Transverse colon (tissue), 4 donors: ENCODE data around the gene OR2L2. TPM values are rescaled to one million over a fixed set of nuclear protein-coding genes. Genes with fewer than 3 reads are reported as not detected.

Experiments
- DNase-seq: peaks from one replicate; pipeline ENCODE4 v3.0.0-alpha.2; 2019
- H3K27ac ChIP-seq, 4 donors: fragments of 200-600 bp; sonication (generic); 2 replicates each; pipeline ENCODE4 v1.5.1; 2016 to 2018; ENCODE audit warnings: inconsistent platforms in 4 of 4
- H3K27me3 ChIP-seq: fragments of 200-600 bp; sonication (generic); 2 replicates; pipeline ENCODE4 v1.5.1; 2017; ENCODE audit warnings: inconsistent platforms
- H3K36me3 ChIP-seq, 4 donors: fragments of 200-600 bp; sonication (generic); 2 replicates each; pipeline ENCODE4 v1.5.1; 2017 to 2019; ENCODE audit warnings: inconsistent platforms in 4 of 4
- H3K4me1 ChIP-seq, 4 donors: fragments of 200-600 bp; sonication (generic); 2 replicates each; pipeline ENCODE4 v1.5.1; 2017 to 2020; ENCODE audit warnings: inconsistent platforms in 4 of 4
- H3K4me3 ChIP-seq, 4 donors: fragments of 200-600 bp; sonication (generic); 1 replicate in 1 of 4; 2 replicates in 3 of 4; pipeline versions ENCODE4 v1.5.1 to v1.6.1; 2017 to 2019; ENCODE audit warnings: inconsistent platforms in 4 of 4
- H3K9me3 ChIP-seq, 2 donors: fragments of 200-600 bp; sonication (generic); 2 replicates each; pipeline ENCODE4 v1.5.1; 2017 to 2019; ENCODE audit warnings: inconsistent platforms in 2 of 2
- EP300 ChIP-seq: sonication (generic); formaldehyde crosslinking; IDR thresholded peaks from one replicate; pipeline ENCODE4 v1.6.1; 2017; ENCODE audit warnings: antibody characterized with exemption, low read depth
- POLR2A ChIP-seq: fragments of 450-650 bp; IDR thresholded peaks from one replicate; pipeline ENCODE4 v1.6.1; 2016; ENCODE audit warnings: antibody characterized with exemption, mild to moderate bottlenecking, moderate library complexity
- POLR2AphosphoS5 ChIP-seq, 3 donors: sonication (generic); formaldehyde crosslinking; IDR thresholded peaks; one replicate each; pipeline ENCODE4 v1.6.1; 2016; ENCODE audit warnings: antibody characterized with exemption in 3 of 3
- WGBS, 2 donors: methylation state at CpG; one replicate each; pipeline ENCODE4 v1.1.5; 2018; ENCODE audit warnings: low coverage in 1 of 2; 5-methylcytosine and 5-hydroxymethylcytosine counted together
- in situ Hi-C, 4 donors: fragments of 200-750 bp; cut with MboI; loops; one replicate each; pipeline versions ENCODE4 v1.15.0 to v1.15.1; 2017; ENCODE audit warnings: low sequenced_read_pairs in 3 of 4, low pct_ligation_motif_present in 1 of 4, low pct_unique_long_range_greater_than_20kb in 1 of 4
- intact Hi-C: fragments of 100-400 bp; cut with DNase I; formaldehyde crosslinking; loops from one replicate; pipeline ENCODE4 v1.15.1; 2023; ENCODE audit warnings: low total_unique reads
- total RNA-seq, 4 donors: library from RNA; depleted of rRNA; stranded (reverse); fragments of >200 nt; gene quantifications; one replicate each; pipeline ENCODE4 v1.1.0, GENCODE V29; 2016
- TF ChIP-seq, protein P1 (sequence below), 5 experiments: fragments of 200-600 bp in 3 of 5; fragments of 450-650 bp in 2 of 5; sonication (generic) in 3 of 5; IDR thresholded peaks; 1 replicate in 2 of 5; 2 replicates in 3 of 5; pipeline ENCODE4 v1.5.1; 2016 to 2017; ENCODE audit warnings: antibody characterized with exemption in 5 of 5, inconsistent platforms in 3 of 5, mild to moderate bottlenecking in 2 of 5, moderate library complexity in 1 of 5

OR2L2 gene
- total RNA-seq, 4 donors from 2014 or later = 0.16 to 1.5 TPM; not detected in 2

DNA sequence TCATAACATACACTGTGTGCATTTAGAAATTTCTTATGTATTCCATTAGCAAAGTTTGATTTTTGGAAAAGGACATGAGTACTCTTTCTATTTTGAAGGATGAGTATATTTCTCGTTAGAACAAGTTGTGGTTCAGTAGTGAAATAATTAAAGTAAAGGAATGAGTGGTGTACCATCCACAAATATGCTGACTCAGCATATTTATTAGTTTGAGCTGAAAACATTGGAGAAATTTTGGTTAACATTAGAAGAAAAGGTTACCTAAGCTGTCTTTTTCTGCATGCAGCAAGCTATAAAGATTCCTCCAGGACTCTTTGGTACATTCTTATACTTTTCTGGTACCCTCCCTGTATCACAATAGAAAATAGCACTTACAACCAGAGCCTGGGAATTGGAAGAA is 22.1 kb upstream of the OR2L2 start:
- no peak overlapping the region for H3K27ac ChIP-seq
- H3K36me3 ChIP-seq = no peaks in the 10 kb centered on the region
- TF ChIP-seq POLR2A = no peak
- TF ChIP-seq, protein P1, sequence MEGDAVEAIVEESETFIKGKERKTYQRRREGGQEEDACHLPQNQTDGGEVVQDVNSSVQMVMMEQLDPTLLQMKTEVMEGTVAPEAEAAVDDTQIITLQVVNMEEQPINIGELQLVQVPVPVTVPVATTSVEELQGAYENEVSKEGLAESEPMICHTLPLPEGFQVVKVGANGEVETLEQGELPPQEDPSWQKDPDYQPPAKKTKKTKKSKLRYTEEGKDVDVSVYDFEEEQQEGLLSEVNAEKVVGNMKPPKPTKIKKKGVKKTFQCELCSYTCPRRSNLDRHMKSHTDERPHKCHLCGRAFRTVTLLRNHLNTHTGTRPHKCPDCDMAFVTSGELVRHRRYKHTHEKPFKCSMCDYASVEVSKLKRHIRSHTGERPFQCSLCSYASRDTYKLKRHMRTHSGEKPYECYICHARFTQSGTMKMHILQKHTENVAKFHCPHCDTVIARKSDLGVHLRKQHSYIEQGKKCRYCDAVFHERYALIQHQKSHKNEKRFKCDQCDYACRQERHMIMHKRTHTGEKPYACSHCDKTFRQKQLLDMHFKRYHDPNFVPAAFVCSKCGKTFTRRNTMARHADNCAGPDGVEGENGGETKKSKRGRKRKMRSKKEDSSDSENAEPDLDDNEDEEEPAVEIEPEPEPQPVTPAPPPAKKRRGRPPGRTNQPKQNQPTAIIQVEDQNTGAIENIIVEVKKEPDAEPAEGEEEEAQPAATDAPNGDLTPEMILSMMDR (IDR thresholded peaks at IDR 0.05) = no peak
- no peak for TF ChIP-seq EP300
- no peak for TF ChIP-seq POLR2AphosphoS5 (IDR thresholded peaks at IDR 0.05)
- no peak for DNase-seq
- H3K4me3 ChIP-seq = no peak overlapping the region
- no peaks in the 10 kb centered on the region for H3K27me3 ChIP-seq
- peaks cover 12 to 20% of the 10 kb centered on the region in 2 donors for H3K9me3 ChIP-seq
- WGBS, 2 donors = 33 to 48% methylated on average over 1 of the region's 1 CpG
- intact Hi-C loops (no loop called here), in situ Hi-C loops (no loop called here)
- no peaks in the 10 kb centered on the region for H3K4me1 ChIP-seq

DNA sequence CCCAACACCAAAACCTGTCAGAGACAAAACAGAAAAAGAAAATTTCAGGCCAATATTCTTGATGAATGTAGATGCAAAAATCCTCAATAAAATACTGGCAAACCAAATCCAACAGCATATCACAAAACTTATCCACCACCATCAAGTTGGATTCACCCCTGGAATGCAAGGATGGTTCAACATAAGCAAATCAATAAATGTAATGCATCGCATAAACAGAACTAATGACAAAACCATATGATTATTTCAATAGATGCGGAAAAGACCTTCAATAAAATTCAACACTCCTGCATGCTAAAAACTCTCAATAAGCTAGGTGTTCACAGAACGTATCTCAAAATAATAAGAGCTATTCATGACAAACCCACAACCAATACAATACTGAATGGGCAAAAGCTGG is 20.2 kb upstream of the OR2L2 start:
- in situ Hi-C loops (no loop called here), intact Hi-C loops (loop anchor here (5.0 kb wide), 1 partner anchor 783 kb away; no protein-coding TSS in a partner anchor)
- WGBS, 2 donors = 79% methylated on average over 3 of the region's 3 CpGs
- Histone ChIP-seq H3K27ac (no peak overlapping the region), H3K27me3 (no peaks in the 10 kb centered on the region), H3K4me3 (no peak overlapping the region), H3K9me3 (peaks cover 12 to 20% of the 10 kb centered on the region in 2 donors), H3K4me1 (no peaks in the 10 kb centered on the region), H3K36me3 (no peaks in the 10 kb centered on the region)
- no peak for DNase-seq
- TF ChIP-seq, protein P1 (IDR thresholded peaks at IDR 0.05) = no peak
- TF ChIP-seq POLR2AphosphoS5 (IDR thresholded peaks at IDR 0.05) = no peak
- TF ChIP-seq POLR2A = no peak
- TF ChIP-seq EP300 = no peak

DNA sequence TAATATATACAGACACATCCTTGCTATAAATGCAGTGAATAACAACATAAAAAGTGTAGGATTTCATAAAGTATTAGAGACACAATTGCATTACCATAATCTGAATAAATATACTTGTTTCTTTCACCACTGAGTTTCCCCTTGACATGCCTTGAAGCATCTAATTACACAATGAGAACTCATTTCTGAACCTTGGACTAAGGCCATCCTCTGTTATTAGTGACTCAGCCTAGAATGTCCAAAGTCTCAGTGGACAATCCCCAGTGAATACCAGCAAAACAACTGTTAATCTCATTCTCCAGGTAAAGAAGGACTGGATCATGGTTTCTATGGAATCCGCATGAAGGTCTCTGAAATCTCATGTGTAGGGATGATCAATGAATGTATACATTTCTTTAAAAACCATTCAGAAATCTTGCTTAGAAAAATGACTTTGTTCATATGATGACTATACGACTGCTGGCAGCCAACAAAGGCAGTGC is 16.6 kb upstream of the OR2L2 start, which contains the start of gene OR2L5:
OR2L5 (plus strand) TSS at position 432 of the 482 bp plus-strand sequence. CDS start 8,288 bp downstream, outside the sequence.
- no peaks in the 10 kb centered on the region for H3K36me3 ChIP-seq
- in situ Hi-C loops (no loop called here), intact Hi-C loops (loop anchor here (5.0 kb wide), 1 partner anchor 779 kb away; no protein-coding TSS in a partner anchor)
- WGBS, 2 donors = 94 to 96% methylated on average over 2 of the region's 2 CpGs
- TF ChIP-seq, protein P1 (IDR thresholded peaks at IDR 0.05) = no peak
- no peak for TF ChIP-seq EP300
- no peak for TF ChIP-seq POLR2AphosphoS5 (IDR thresholded peaks at IDR 0.05)
- TF ChIP-seq POLR2A = no peak
- no peak within 1 kb of the TSS for H3K27ac ChIP-seq
- no peaks in the 10 kb centered on the region for H3K27me3 ChIP-seq
- no peaks in the 10 kb centered on the region for H3K4me1 ChIP-seq
- H3K9me3 ChIP-seq = peaks cover 12 to 15% of the 10 kb centered on the region in 2 donors
- H3K4me3 ChIP-seq = no peak within 1 kb of the TSS
- no peak for DNase-seq

DNA sequence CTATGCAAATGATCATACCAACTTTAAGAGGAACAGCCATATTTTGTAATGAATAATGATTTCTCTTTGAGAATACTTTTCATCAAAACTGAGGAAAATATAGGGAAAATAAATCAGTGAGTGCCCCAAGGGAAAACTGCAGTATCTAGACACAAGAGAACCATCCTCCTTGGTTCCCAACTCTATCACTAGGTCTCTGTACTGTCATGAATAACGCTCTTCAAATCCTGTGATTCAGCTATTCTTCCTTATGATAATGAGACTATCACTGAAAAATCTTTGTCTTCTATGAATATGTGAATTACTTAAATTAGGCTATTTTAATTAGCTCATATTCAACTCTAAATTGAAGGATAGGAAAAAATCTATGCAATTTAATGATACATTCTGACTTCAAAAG is 14.1 kb upstream of the OR2L2 start:
- in situ Hi-C loops = no loop called here
- H3K27me3 ChIP-seq = no peaks in the 10 kb centered on the region
- intact Hi-C loops = no loop called here
- TF ChIP-seq EP300 (no peak), POLR2AphosphoS5 (IDR thresholded peaks at IDR 0.05) (no peak), POLR2A (no peak)
- TF ChIP-seq, protein P1 (IDR thresholded peaks at IDR 0.05) = no peak
- H3K4me1 ChIP-seq = no peaks in the 10 kb centered on the region
- no peak overlapping the region for H3K4me3 ChIP-seq
- DNase-seq = no peak
- H3K36me3 ChIP-seq = no peaks in the 10 kb centered on the region
- 83 to 85% methylated on average over 1 of the region's 1 CpG for WGBS, 2 donors
- no peak overlapping the region for H3K27ac ChIP-seq
- H3K9me3 ChIP-seq = peaks cover 4 to 7% of the 10 kb centered on the region in 2 donors
